GM21528 (cell line): Measurements from ENCODE around the gene MAB21L2.
"Not testable (repeated sequence)": the region's sequence is repeated elsewhere in the genome, so short reads cannot be mapped to it uniquely, and the experiment has no call there.

Experiments used
- ATAC-seq: cut with Tn5 transposase; IDR thresholded peaks from one replicate; pipeline ENCODE4 v1.9.1; 2021; ENCODE audit warnings: mild to moderate bottlenecking, moderate library complexity; ENCODE audit not compliant: unreplicated experiment, low FRiP score

The MAB21L2 gene

DNA sequence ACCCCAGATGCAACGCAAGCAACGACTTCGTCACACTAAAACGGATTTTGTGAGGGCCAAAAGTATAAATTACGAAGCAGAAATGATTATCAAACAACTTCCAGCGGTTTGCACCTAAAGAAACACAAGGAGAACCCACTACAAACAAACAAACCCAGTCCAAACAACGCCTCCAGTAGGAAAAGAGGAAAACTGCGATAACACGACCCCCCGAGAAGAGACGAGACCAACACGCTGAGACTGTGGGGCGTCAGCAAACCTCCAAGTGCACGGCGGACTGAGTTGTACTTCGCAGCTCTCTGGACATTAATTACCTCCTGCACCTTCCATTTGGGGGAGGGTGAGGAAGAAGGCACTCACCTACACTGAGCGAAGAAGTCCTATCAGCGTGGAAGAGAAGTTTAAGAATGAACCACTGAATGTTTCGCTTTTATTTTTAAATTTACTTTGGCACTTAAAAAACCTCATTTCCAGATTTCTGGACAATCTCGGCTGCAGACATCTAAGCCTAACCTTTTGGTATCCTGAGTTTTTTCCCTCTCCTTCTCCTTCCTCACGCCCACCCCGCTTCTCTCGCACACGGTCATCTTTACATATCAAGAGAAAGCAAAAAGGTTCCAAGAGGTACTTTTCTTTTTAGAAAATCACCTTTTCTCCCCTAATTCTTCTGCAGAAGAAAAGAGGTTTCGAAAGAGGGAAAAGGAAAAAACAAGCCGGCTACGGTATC lies at the start of gene MAB21L2:
TSS of gene MAB21L2 (plus strand) at position 6 of the 727 bp plus-strand sequence. CDS start 879 bp downstream, outside the sequence.
- ATAC-seq: no peak

DNA sequence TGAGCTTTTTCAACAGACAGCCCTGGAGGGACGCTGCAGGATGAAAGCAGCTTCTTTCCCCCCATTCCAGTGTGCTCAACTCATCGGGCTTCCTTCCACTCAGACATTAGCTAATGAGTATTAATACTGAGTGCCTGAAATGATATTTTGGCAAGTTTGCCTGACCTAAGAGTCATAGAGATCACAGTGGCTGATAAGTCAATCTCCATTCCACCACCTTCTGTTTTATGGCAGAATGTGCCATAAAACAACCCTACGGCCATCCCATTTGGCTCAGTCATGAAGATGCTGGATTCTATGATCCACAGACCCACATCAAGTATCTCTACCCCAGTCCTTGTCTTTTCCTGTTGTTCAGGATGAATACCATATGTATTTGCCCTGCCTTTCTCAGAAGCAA lies 48.3 kb upstream of the MAB21L2 start:
- ATAC-seq: no peak

DNA sequence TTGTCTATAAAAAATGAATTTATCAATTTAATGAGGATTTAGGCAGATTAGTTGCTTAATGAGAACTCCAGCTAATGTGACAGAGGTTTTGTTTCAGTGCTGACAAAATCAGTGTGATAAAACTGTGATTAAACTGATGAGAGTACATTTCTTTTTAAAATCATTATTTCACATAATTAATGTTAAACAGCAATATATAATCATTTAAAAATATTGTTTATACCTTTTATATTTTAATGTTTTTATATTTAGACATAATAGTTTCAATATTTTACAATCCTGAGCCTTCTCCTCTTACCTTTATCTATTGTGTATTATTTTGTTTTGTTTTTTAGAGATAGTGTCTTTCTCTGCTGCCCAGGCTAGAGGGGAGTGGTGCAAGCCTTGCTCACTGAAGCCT lies 47.1 kb upstream of the MAB21L2 start:
- no peak for ATAC-seq

DNA sequence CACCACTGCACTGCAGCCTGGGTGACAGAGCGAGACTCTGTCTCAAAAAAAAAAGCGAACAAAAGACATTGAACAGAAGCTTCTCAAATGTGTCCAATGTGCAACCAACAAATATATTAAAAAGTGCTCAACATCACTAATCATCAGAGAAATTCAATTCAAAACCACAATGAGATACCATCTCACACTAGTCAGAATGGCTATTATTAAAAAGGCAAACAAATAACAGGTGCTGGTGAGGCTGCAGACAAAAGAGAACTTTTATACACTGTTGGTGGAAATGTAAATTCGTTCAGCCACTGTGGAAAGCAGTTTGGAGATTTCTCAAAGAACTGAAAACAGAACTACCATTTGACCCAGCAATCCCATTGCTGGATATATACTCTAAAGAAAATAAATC lies 44.0 kb upstream of the MAB21L2 start:
- not testable (repeated sequence) for ATAC-seq

DNA sequence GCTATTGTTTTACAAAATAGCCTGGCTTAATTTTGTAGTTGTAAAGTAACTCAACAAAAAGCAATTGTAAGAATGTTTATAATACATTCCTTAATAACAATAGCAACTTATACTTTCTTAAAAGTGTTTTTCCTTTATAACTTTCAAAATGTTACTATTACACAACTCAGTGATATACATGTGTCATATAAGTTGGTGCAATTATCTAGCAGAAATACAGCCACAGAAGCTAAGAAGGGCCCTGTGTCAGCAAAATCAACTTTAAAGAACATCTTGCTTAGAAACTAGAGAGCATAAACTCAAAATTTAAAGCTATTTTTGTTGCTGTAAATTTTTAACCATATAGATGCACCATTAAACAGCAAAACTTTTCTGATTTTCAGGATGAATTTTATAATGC lies 41.4 kb upstream of the MAB21L2 start:
- ATAC-seq: no peak

DNA sequence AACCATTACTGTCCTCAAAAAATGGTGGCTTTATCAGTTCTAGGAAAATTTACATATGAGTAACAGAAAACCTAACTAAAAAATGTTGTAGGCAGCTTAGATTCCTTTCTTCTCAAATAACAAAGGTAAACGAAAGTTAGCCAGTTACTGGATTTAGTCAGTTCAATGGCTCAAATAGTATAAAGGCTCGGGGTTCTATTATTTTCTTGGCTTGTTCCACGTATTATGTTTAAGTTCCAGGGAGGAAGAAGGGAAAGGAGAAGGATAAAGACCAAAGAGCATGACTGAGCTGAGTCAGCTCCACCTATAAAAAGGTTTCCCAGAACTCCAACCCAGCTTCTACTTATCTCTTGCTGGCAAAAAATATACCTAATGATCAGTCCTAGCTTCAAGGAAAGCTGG lies 41.0 kb upstream of the MAB21L2 start:
- ATAC-seq: no peak

DNA sequence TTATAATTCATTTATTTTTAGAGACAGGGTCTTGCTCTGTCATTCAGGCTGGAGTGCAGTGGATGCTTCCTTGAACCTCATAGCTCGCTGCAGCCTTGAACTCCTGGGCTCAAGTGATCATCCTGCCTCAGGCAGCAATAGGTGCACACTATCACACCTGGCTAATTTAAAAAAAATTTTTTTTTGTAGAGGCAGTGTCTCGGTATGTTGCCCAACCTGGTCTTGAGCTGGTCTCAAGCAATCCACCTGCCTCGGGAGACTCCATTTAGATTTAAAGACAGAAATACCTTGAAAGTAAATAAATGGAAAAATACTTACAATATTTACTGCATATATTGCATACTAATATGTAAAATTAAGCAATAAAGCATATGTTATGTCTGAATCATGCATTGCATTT lies 40.3 kb upstream of the MAB21L2 start:
- ATAC-seq: no peak

DNA sequence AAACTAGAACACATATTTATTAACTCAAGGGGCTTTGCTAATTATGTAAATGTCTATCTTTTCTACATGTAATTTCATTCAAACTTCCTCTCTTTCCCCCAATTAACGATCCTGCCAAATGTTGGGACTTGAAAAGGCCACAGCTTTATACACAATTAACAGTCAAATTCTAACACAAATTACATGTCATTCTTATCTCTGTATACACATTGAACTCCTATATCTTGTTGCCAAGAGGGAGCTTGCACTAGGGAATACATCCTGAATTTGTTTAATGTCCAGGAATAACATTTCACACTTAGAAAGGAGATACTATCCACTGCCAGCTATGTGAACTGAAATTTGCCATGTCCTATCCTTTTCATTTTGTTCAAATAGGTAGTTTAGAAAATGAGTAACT lies 38.9 kb upstream of the MAB21L2 start:
- ATAC-seq: no peak

DNA sequence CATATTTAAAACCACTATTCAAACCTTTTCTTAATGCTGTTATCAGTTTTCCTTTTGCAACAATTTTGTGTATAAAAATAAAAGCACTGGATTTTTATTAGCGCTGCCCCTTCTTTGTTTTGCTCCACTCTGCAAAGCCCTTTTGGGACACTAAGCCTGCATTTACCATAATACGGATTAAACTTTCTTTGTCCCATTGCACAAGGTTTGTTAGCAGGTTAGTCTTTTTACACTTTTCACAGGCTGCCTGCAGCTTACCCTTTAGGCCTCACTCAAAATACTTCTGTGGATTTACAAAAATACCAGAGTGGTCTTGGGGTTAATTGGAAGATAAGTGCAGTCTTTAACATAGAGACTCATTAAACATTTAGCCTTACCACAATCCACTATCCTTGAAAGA lies 35.7 kb upstream of the MAB21L2 start:
- ATAC-seq: no peak

DNA sequence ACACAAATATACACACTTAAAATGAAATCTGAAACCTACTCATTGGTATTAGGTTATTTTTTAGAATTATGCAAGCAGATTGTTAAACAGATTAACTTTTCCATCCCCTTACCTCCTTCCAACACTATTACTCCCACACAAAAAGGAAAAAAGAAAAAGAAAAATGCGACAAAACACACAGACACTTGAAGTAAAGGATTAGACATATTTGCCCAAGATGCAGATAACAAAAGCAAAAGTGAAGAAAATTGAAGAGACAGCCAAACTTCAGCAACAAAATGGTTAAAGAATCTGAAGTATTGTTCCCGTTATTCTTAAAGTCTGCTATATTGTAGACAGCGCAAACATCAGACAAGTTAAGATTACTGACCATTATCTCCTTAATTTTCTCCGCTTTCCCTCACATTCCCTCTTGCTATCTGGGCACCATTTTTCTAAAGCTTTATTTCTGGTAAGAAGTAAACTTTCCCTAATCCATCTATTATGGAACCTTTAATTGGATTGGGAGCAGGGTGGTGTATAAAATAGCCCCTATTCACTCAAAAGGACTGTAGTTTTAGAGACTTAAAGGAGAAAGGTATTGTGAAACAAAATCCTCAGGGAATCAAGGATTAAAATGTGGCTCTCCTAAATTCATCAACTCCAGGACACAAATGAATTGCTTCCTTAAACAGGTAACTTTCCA lies 34.7 kb upstream of the MAB21L2 start:
- ATAC-seq: no peak

DNA sequence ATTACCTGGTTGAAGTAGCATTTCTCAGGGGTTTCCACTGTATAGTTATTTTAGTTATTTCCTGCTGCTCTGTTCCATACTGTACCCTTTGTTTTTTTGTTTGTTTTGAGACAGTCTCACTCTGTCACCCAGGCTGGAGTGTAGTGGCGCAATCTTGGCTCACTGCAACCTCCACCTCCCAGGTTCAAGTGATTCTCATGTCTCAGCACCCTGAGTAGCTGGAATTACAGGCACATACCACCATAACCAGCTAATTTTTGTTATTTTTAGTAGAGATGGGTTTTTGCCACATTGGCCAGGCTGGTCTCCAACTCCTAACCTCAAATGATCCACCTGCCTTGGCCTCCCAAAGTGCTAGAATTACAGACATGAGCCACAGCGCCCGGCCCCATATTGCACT lies 24.1 kb upstream of the MAB21L2 start:
- ATAC-seq: not testable (repeated sequence)

DNA sequence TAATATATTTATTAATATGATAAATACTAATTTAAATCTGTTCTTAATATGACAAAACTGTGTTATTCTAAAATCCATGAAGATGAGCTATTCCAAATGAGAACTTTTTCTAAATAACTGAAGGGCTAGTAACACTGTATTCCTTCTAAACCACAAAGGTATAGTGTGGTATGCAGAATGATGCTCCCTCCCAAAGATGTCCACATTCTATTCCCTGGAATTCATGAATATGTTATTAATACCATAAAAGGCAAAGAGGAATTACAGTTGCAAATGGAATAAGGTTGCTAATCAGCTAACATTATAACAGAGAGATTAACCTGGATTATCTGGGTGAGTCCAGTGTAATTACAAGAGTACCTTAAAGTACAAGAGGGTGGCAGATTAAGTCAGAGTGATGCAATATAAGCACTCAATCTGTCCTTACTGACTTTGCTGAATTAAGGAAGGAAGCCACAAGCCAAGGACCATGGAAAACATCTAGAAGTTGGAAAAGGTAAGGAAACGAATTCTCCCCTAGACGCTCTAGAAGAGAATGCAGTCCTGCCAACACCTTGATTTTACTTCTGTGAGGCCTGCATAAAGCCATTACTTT lies 20.7 kb upstream of the MAB21L2 start:
- ATAC-seq: no peak

DNA sequence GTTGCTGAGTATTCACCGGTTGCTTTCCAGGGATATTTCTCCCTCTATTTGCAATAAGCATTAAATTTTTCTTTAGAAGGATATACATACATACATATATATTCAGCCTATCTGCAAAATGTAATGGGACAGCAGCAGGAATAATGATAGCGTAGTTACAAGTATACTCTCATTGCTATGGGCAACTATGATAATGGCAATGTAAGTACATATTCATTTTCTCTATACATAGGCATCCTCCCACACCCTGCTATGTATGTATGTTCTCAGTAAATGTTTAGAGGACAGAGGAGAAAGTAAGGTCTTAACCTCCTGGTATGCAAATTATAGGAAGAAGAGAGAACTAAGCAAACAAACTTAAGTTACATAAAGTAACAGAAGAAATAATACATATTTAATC lies 19.7 kb upstream of the MAB21L2 start:
- no peak for ATAC-seq

DNA sequence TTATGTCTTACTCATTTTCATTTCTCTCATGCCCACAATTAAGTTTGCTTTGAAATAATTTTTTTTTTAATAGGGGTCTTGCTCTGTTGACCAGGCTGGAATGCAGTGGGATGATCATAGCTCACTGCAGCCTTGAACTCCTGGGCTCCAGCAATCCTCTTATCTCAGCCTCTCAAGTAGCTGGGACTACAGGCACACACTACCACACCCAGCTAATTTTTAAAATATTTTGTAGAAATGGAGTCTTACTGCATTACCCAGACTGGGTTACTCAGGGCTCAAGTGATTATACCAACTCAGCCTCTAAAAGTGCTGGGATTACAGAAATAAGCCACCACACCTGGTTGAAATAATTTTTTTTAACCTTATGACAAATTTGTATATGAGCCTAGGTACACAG lies 19.2 kb upstream of the MAB21L2 start:
- ATAC-seq: no peak

DNA sequence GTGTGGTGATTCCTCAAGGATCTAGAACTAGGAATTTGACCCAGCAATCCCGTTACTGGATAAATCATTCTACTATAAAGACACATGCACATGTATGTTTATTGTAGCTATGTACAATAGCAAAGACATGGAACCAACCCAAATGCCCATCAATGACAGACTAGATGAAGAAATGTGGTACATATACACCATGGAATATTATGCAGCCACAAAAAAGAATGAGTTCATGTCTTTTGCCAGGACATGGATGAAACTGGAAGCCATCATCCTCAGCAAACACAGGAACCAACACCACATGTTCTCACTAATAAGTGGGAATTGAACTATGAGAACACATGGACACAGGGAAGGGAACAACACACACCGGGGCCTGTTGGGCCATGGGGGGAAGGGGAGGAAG lies 17.0 kb upstream of the MAB21L2 start:
- ATAC-seq: not testable (repeated sequence)

DNA sequence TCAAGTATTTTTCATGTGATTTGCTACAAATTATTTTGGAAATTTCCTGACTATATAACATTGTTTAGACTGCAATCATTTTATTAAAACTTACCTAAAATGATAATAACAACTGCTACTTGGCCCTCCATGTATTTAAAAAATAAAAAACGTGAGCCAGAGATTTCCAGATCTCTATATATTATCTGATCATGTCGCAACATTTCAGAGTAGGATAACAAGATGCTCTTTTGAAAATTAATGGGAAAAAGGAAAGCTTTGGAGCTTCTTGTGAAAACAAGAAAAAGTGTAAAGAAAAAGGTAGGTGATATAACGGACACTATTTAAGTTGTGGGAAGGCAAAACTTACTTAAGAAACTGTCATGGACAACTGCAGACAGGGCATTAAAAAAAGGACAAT lies 14.9 kb upstream of the MAB21L2 start:
- ATAC-seq: no peak

DNA sequence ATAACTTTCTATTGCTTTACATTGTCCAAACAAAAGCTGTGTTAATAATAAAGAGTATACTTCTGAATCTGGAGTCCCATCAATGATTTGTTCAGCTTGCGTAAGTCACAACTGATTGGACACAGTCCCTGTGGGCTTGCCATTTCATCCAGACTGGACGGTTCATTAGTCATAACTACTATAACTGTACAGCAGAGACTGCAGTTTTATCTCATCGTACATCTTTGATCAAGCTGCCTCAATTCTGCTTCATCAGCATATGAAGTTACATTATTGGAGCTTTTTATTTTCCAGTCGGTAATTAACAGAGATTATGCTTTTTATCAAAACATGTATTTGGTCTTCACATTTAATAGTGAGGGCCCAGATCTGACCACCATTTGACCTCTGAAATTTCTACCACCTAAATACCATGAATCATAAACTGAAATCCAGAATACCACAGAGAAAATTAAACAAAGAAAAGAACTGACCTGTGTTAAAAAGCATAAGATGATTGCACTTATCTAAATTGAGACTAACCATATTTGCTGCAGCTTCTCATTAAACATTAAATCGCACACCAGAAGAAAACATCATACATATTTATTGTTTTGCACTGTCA lies 12.5 kb upstream of the MAB21L2 start:
- no peak for ATAC-seq

DNA sequence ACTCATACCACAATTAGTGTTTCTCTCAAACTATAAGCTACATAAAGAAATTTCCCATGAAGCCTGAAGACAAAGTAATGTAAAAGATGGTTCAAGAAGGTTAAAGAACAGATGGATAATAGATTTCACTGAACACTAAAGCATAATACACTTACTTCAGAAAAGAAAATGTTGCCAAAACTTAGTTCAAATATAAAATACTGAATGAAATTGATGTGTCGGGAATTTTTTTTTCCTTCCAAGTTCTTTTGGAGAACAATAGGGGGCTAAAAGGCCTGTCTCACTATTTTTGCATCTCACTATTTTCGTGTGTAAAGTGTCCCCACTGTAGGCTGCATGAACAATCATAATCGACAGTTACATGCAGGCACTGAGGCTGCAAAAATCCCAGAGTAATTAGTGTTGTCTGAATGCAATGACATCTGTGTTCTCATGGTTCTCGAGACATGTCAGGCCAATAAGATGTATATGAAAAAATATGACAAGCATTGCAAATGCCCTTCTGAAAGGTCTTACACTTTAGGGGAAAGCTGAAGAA lies 11.9 kb upstream of the MAB21L2 start:
- ATAC-seq: no peak

DNA sequence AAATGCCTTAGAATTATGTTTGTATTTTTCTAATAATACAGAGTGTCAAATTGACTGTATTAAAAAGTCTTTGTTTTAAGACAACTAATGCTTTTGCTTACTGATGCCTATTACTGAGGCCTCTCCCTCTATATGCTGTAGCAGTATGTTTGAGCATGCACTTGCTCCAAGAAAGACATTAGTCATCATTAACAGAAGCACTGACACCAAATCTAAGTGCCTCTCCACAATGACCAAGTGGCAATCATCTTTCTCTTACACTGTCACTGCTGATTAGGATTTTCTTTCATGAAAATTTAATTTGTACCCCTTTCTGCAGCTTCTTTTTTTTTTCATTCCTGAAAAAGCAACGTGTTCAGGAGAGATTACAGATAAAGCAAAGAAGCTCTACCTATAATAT lies 11.1 kb upstream of the MAB21L2 start:
- no peak for ATAC-seq

DNA sequence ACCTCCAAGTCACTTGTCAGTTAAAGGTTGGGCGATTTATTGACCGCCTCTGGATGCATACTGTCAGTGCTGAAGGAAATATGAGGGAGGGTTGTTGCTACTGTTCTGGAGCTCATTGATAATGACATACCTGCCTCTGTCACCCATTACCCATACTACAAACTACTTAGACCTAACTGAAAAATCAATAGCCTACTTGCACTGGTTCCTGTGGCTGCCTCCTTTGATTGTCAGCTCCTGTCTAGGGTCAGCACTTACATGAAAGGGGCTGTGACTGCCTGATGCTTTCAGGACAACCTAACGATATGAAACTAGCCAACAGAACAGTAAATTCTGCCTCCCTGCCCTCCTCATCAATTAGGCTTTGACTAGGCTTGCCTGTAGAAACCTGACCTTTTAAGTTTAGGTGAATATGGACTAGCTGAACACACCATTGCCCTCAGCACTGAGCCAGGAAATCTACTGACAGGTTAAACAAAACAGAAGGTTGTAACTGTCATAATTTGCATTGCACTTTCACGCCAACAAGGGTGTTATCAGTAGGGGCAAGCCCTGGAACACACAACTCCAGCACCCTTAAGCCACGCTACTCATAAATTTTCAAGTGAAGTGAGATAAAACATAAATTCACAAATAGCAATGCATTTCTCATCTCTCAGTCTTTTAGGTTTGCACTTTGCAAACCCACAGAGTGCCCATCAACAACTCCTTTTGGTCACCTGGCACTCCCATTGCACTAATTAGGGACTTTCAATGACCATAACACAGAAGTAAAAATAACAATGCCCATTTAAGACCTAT lies 9.0 kb upstream of the MAB21L2 start:
- no peak for ATAC-seq
